Spleen (tissue), 11 donors: ENCODE results near the gene TACC3. TPM values are rescaled to one million over a fixed set of nuclear protein-coding genes. Genes with fewer than 3 reads are reported as not detected.

Experiments
- DNase-seq: peaks from one replicate; pipeline ENCODE4 v3.0.0-alpha.2; 2020
- H3K27ac ChIP-seq, 8 donors: fragments of 200-600 bp; sonication (generic) in 7 of 8; 1 replicate in 4 of 8; 2 replicates in 4 of 8; pipeline versions ENCODE4 v1.5.0 to v1.8.0; 2016 to 2021; ENCODE audit warnings: inconsistent platforms in 4 of 8, mild to moderate bottlenecking in 4 of 8, moderate library complexity in 1 of 8
- H3K27me3 ChIP-seq, 7 donors: fragments of 200-600 bp; sonication (generic) in 6 of 7; replicated peaks in 1 of 7; 1 replicate in 4 of 7; 2 replicates in 3 of 7; pipeline versions ENCODE4 v1.5.0 to v1.8.0; 2016 to 2021; ENCODE audit warnings: inconsistent platforms in 3 of 7, mild to moderate bottlenecking in 1 of 7
- H3K36me3 ChIP-seq, 6 donors: fragments of 200-600 bp; sonication (generic) in 5 of 6; 1 replicate in 4 of 6; 2 replicates in 2 of 6; pipeline versions ENCODE4 v1.5.0 to v1.8.0; 2016 to 2021; ENCODE audit warnings: inconsistent platforms in 2 of 6
- H3K4me1 ChIP-seq, 6 donors: fragments of 200-600 bp; sonication (generic) in 5 of 6; 1 replicate in 3 of 6; 2 replicates in 3 of 6; pipeline versions ENCODE4 v1.5.0 to v1.8.0; 2016 to 2021; ENCODE audit warnings: inconsistent platforms in 3 of 6
- H3K4me3 ChIP-seq, 8 donors: fragments of 200-600 bp; sonication (generic) in 7 of 8; 1 replicate in 4 of 8; 2 replicates in 4 of 8; pipeline versions ENCODE4 v1.5.0 to v1.8.0; 2016 to 2021; ENCODE audit warnings: inconsistent platforms in 4 of 8, mild to moderate bottlenecking in 4 of 8, moderate library complexity in 2 of 8
- H3K9me3 ChIP-seq, 8 donors: fragments of 200-600 bp; sonication (generic) in 7 of 8; 1 replicate in 4 of 8; 2 replicates in 4 of 8; pipeline versions ENCODE4 v1.5.0 to v1.8.0; 2016 to 2021; ENCODE audit warnings: inconsistent platforms in 4 of 8
- CTCF ChIP-seq, 11 experiments: fragments of 200-600 bp in 7 of 11; fragments of 450-650 bp in 4 of 11; sonication (generic) in 4 of 11; IDR thresholded peaks in 8 of 11; conservative IDR thresholded peaks in 3 of 11; 1 replicate in 7 of 11; 2 replicates in 4 of 11; pipeline versions ENCODE4 v1.4.0 to v1.8.0; 2016 to 2021; ENCODE audit warnings: antibody characterized with exemption in 11 of 11, inconsistent platforms in 4 of 11, mild to moderate bottlenecking in 1 of 11
- POLR2A ChIP-seq, 3 donors: fragments of 450-650 bp; IDR thresholded peaks; one replicate each; pipeline ENCODE4 v1.5.1; 2017; ENCODE audit warnings: antibody characterized with exemption in 3 of 3, mild to moderate bottlenecking in 1 of 3
- POLR2AphosphoS5 ChIP-seq, 3 donors: sonication (generic); formaldehyde crosslinking; IDR thresholded peaks; one replicate each; pipeline ENCODE4 v1.5.1; 2017; ENCODE audit warnings: antibody characterized with exemption in 3 of 3
- WGBS, 5 donors: extraction: QIAGEN DNeasy Blood & Tissue Kit in 3 of 5; methylation state at CpG; one replicate each; pipeline versions ENCODE4 v1.1.5 to v1.1.7; 2013 to 2018; 5-methylcytosine and 5-hydroxymethylcytosine counted together
- intact Hi-C: fragments of 100-400 bp; cut with DNase I; formaldehyde crosslinking; loops from one replicate; pipeline ENCODE4 v1.15.0; 2023; ENCODE audit warnings: low total_unique reads
- polyA plus RNA-seq, 3 donors: library from polyadenylated mRNA; stranded (reverse); fragments of 200-250 nt; gene quantifications; one replicate each; pipeline ENCODE4 v1.2.1, GENCODE V29; 2013
- total RNA-seq, 7 donors: library from RNA; depleted of rRNA in 3 of 7; stranded (reverse); fragments of >200 nt in 3 of 7; fragmentation: NEBNext Ultra II Directional in 4 of 7; extraction: Animal tissue kit (Norgen Biotek cat#: 25700) in 4 of 7; gene quantifications; one replicate each; pipeline versions ENCODE4 v1.1.0 to v1.2.1, GENCODE V29; 2016 to 2021
- donor health status: healthy with polysubstance abuse.
- donor health status: DM: no; HTN: no; CAD: no; lungs with moderate emphysema.
- donor health status: DM: no; HTN: no; CAD: no.
- donor health status: Bipolar disorder and iron deficiency.
- donor health status: healthy.
- donor health status: DM: no; HTN: no; CAD: no.
- donor health status: DM: yes; HTN: yes; CAD: no.

TACC3 gene
- total and polyA plus RNA-seq, 10 donors: 33.3 to 84.4 (median 53.4) TPM

DNA sequence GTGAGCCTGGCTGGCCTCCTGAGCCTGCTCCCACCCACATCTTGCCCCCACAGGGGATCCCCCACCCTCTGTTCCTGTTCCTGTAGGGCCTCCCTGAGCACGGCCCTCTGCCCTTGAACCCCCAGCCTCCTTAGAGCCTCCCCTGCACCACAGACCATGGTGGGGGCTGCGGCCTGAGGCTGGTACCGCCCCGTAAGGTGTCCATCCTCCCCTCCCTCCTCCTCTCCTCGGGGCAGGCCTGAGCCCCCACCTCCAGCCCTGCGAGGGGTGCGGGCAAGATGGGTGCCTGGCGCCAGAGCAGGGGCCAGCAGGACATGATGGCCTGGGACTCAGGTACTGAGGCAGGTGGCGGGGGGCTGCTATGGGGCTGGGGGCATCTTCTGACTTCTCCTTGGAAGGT, 43.3 kb downstream of the TACC3 start:
- Histone ChIP-seq H3K27me3 (peaks cover 0 to 78% (median 30%) of the 10 kb centered on the region in 7 donors), H3K4me1 (peaks cover 7 to 64% (median 42%) of the 10 kb centered on the region in 6 donors), H3K4me3 (no peak overlapping the region), H3K9me3 (no peaks in the 10 kb centered on the region), H3K36me3 (no peaks in the 10 kb centered on the region), H3K27ac (no peak overlapping the region)
- no peak for DNase-seq
- WGBS, 5 donors: 74 to 91% (median 87%) methylated on average over 6 to 9 of the region's 9 CpGs
- intact Hi-C loops: no loop called here
- no peak for TF ChIP-seq CTCF (IDR thresholded peaks at IDR 0.05 in 8 of 11, conservative IDR thresholded peaks at IDR 0.05 in 3 of 11)
- TF ChIP-seq POLR2A (IDR thresholded peaks at IDR 0.05): no peak
- no peak for TF ChIP-seq POLR2AphosphoS5 (IDR thresholded peaks at IDR 0.05)

DNA sequence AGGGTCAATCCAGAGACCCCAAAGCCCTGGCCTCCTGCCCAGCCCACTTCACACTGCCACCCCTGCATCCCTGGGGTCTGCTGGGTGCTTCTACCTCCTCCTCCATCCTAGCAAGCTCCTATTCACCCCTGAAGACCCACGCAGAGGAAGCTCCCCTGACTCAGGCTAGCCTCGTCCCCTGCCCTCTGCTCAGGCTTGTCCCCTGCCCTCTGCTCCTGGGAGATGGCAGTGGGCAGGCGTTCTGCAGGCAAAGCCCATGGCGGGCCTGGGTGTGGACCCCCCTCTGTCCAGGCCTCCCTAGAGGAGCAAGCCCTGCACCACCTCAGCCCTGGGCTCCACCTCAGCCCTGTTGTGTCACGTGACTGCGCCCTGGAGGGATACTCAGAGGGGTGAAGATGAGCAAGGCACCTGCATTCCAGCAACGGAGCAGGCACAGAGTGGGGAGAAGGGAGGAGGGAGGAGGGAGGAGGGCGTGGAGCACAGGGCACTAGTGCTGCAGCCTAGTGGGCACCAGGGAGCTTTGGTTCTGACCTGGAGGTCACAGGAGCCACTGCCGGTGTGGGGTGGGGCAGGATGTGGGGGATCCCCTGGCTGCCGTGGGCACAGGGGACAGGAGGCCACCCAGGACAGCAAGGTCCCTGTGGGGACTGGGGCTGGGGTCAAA, 44.2 kb downstream of the TACC3 start:
- Histone ChIP-seq H3K4me1 (peaks cover 7 to 55% (median 35%) of the 10 kb centered on the region in 6 donors), H3K4me3 (no peak overlapping the region), H3K27ac (no peak overlapping the region), H3K27me3 (peaks cover 0 to 87% (median 30%) of the 10 kb centered on the region in 7 donors), H3K36me3 (no peaks in the 10 kb centered on the region), H3K9me3 (no peaks in the 10 kb centered on the region)
- TF ChIP-seq POLR2A (IDR thresholded peaks at IDR 0.05) (no peak), POLR2AphosphoS5 (IDR thresholded peaks at IDR 0.05) (no peak), CTCF (IDR thresholded peaks at IDR 0.05 in 8 of 11, conservative IDR thresholded peaks at IDR 0.05 in 3 of 11) (no peak)
- intact Hi-C loops: no loop called here
- WGBS, 5 donors: 65 to 88% (median 71%) methylated on average over 9 to 10 of the region's 10 CpGs
- no peak for DNase-seq

GRCh38 chr4:1766106-1767060, 45.1 kb downstream of the TACC3 start:
- WGBS, 5 donors: 43 to 58% (median 53%) methylated on average over 11 to 41 of the region's 41 CpGs
- TF ChIP-seq POLR2A (IDR thresholded peaks at IDR 0.05): no peak
- peak in 1 of 3 donors; percentile 28 for TF ChIP-seq POLR2AphosphoS5 (IDR thresholded peaks at IDR 0.05)
- Histone ChIP-seq H3K4me3 (peak overlapping the region; percentile 3 to 68 (median 29)), H3K9me3 (no peaks in the 10 kb centered on the region), H3K4me1 (peaks cover 7 to 51% (median 33%) of the 10 kb centered on the region in 6 donors), H3K27ac (no peak overlapping the region), H3K27me3 (peaks cover 0 to 95% (median 33%) of the 10 kb centered on the region in 7 donors), H3K36me3 (no peaks in the 10 kb centered on the region)
- intact Hi-C loops: no loop called here
- no peak for DNase-seq

DNA sequence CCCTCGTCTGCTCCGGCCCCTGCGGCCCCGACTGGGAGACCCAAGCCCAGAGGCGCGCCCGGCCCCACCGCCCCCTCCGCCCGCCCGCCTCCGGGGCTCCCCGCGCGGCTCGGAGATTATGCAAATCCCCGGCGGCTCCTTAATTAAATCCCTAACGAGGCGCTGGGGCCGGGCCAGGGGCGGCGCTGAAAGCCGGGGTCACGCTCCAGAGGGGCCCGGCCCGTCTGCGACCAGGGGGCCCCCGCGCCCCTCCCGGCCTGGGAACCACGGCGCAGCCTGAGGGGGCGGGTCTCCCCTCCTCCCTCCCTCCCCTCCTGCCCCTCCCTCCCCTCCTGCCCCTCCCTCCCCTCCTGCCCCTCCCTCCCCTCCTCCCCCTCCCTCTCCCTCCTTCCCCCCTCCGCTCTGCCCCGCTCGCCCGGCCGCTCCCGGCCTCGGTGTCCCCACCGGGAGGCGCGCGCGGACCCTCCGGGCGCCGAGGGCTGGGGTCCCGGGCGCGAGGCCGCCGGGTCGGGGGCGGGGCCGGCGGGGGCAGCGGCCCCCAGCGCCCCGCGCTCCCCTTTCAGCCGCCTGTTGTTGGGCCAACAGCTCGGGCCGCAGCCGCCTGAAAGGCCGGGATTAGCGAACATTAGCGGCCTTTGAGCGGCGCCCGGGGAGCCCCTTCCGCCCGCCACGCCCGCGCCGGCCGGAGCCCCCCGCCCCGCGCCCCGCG, 45.9 kb downstream of the TACC3 start:
- no peak for DNase-seq
- intact Hi-C loops: no loop called here

More for the DNA sequence above, 45.9 kb downstream of the TACC3 start:
- Histone ChIP-seq H3K36me3 (no peaks in the 10 kb centered on the region), H3K4me3 (peak overlapping the region; percentile 3 to 68 (median 29)), H3K27ac (no peak overlapping the region), H3K4me1 (peaks cover 7 to 57% (median 36%) of the 10 kb centered on the region in 6 donors), H3K9me3 (no peaks in the 10 kb centered on the region), H3K27me3 (peaks cover 0 to 100% (median 40%) of the 10 kb centered on the region in 7 donors)
- 0 to 2% (median 1%) methylated on average over 6 to 83 of the region's 84 CpGs for WGBS, 5 donors
- TF ChIP-seq POLR2A (IDR thresholded peaks at IDR 0.05) (no peak), POLR2AphosphoS5 (IDR thresholded peaks at IDR 0.05) (no peak), CTCF (IDR thresholded peaks at IDR 0.05 in 8 of 11, conservative IDR thresholded peaks at IDR 0.05 in 3 of 11) (no peak)
